ENCODE data around the gene SUPT4H1.
A peak's percentile ranks its signal among the peaks of the same experiment; 100 is the strongest.

The SUPT4H1 gene

DNA sequence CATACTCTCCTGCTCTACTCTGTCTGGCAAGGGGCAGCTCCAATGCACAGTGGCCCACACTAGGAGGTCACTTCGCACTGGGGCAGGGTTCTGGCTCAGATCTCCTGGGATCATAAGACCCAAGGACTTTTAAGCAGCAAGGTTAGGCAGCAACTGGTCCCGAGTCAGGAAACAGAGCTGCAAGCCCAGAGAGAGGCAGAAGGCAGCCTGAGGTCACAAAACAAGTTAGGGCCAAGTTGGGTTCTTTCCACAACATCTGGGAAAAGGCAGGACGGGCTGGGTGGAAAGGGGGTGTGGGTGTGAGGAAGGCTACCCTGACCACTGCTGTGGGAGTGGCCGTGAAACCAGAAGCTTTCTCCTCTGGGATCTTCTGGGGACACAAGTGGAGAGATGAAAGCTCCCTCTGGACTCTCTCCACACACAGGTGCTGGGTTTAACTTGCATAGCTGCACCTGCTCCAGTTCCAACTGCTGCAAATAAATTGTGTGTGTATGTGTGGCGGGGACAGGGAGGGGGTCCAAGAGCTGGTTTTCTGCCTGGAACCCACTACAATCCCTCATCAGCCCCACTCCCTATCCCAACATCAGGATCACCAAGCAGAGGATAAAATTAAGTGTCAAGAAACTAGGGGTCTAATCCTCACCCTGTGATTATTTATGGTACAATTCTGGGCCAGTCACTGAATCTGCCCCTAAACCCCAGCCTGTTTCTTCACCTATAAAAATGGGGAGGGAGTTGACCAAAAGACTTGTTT is 15.4 kb downstream of the SUPT4H1 start:
- Histone ChIP-seq H3K4me3 (ENCODE audit: low read depth in 1 of 5, low read length in 5 of 5) (peak overlapping the region in 3 of 5 donors; percentile 6 to 37 (median 23)), H3K27ac (ENCODE audit: low read depth, low read length) (peak overlapping the region; percentile 37), H3K9me3 (ENCODE audit: control insufficient read depth in 5 of 5, low read length in 5 of 5) (no peaks in the 10 kb centered on the region), H3K36me3 (ENCODE audit: control insufficient read depth in 5 of 5, insufficient read depth in 5 of 5, low read length in 5 of 5) (no peaks in the 10 kb centered on the region), H3K4me1 (ENCODE audit: control insufficient read depth in 5 of 5, insufficient read depth in 5 of 5, low read length in 5 of 5) (peaks cover 0 to 59% (median 24%) of the 10 kb centered on the region in 5 donors), H3K9ac (ENCODE audit: low read length in 5 of 5) (peak overlapping the region in 2 of 5 donors; percentile 60), H3K27me3 (ENCODE audit: control insufficient read depth in 5 of 5, insufficient read depth in 4 of 5, low read length in 5 of 5) (peaks cover 6 to 13% (median 10%) of the 10 kb centered on the region in 5 donors)

DNA sequence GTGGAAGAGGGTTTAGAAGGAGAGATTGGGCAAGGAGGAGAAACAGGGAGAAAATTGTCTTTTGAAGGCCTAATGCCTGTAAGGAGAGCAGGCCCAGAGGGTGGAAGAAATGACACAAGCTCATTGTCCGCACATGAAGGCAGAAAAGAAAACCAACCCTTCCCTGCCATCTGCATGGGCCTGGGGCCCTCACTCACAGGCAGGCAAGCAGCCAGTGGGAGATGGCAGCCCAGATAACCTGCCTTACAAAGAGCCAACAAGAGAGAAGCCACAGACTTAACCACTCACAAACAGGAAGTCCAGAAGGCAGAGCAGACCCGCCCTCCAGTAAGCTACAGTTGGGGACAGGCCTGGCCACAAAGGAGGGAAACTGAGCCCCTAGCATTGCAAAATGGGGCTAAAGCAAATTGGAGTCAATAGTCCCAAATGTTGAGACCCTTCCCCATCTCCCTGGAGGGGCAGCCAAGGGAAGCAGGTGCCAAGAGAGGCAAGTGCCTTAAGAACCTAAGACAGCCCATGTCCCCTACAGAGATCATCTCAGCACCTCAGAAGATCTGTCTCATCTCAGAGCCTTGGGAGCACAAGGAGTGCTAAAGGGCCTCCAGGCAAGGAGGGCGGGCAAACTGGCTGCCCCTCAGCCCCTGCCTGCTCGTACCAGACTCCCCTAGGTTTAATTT is 16.1 kb downstream of the SUPT4H1 start:
- H3K4me1 ChIP-seq (ENCODE audit: control insufficient read depth in 5 of 5, insufficient read depth in 5 of 5, low read length in 5 of 5), result peaks cover 0 to 59% (median 24%) of the 10 kb centered on the region in 5 donors
- no peaks in the 10 kb centered on the region for H3K36me3 ChIP-seq (ENCODE audit: control insufficient read depth in 5 of 5, insufficient read depth in 5 of 5, low read length in 5 of 5)
- H3K4me3 ChIP-seq (ENCODE audit: low read depth in 1 of 5, low read length in 5 of 5), result peak overlapping the region in 1 of 5 donors; percentile 18
- H3K9me3 ChIP-seq (ENCODE audit: control insufficient read depth in 5 of 5, low read length in 5 of 5), result no peaks in the 10 kb centered on the region
- peak overlapping the region; percentile 37 for H3K27ac ChIP-seq (ENCODE audit: low read depth, low read length)
- peaks cover 6 to 13% (median 12%) of the 10 kb centered on the region in 5 donors for H3K27me3 ChIP-seq (ENCODE audit: control insufficient read depth in 5 of 5, insufficient read depth in 4 of 5, low read length in 5 of 5)
- peak overlapping the region in 2 of 5 donors; percentile 60 for H3K9ac ChIP-seq (ENCODE audit: low read length in 5 of 5)

GRCh38 chr17:58335061-58335731 is 16.8 kb downstream of the SUPT4H1 start:
- Histone ChIP-seq H3K9me3 (ENCODE audit: control insufficient read depth in 5 of 5, low read length in 5 of 5) (no peaks in the 10 kb centered on the region), H3K9ac (ENCODE audit: low read length in 5 of 5) (no peak overlapping the region), H3K27ac (ENCODE audit: low read depth, low read length) (no peak overlapping the region), H3K36me3 (ENCODE audit: control insufficient read depth in 5 of 5, insufficient read depth in 5 of 5, low read length in 5 of 5) (no peaks in the 10 kb centered on the region), H3K4me1 (ENCODE audit: control insufficient read depth in 5 of 5, insufficient read depth in 5 of 5, low read length in 5 of 5) (peaks cover 0 to 58% (median 24%) of the 10 kb centered on the region in 5 donors), H3K4me3 (ENCODE audit: low read depth in 1 of 5, low read length in 5 of 5) (peak overlapping the region in 1 of 5 donors; percentile 18), H3K27me3 (ENCODE audit: control insufficient read depth in 5 of 5, insufficient read depth in 4 of 5, low read length in 5 of 5) (peaks cover 6 to 13% (median 13%) of the 10 kb centered on the region in 5 donors)

- H3K4me1 ChIP-seq (ENCODE audit: control insufficient read depth in 5 of 5, insufficient read depth in 5 of 5, low read length in 5 of 5), result peaks cover 0 to 55% (median 24%) of the 10 kb centered on the region in 5 donors
- no peak overlapping the region for H3K4me3 ChIP-seq (ENCODE audit: low read depth in 1 of 5, low read length in 5 of 5)
- H3K27ac ChIP-seq (ENCODE audit: low read depth, low read length), result no peak overlapping the region
These were observed 17.3 kb downstream of the SUPT4H1 start for GRCh38 chr17:58334661-58335060.

GRCh38 chr17:58334256-58334655 is 17.7 kb downstream of the SUPT4H1 start:
- no peak overlapping the region for H3K4me3 ChIP-seq (ENCODE audit: low read depth in 1 of 5, low read length in 5 of 5)

More at GRCh38 chr17:58334661-58335060, 17.3 kb downstream of the SUPT4H1 start:
- Histone ChIP-seq H3K9ac (ENCODE audit: low read length in 5 of 5) (no peak overlapping the region), H3K27me3 (ENCODE audit: control insufficient read depth in 5 of 5, insufficient read depth in 4 of 5, low read length in 5 of 5) (peaks cover 7 to 13% (median 13%) of the 10 kb centered on the region in 5 donors), H3K9me3 (ENCODE audit: control insufficient read depth in 5 of 5, low read length in 5 of 5) (no peaks in the 10 kb centered on the region), H3K36me3 (ENCODE audit: control insufficient read depth in 5 of 5, insufficient read depth in 5 of 5, low read length in 5 of 5) (no peaks in the 10 kb centered on the region)

GRCh38 chr17:58333736-58334207 is 18.2 kb downstream of the SUPT4H1 start:
- Histone ChIP-seq H3K9me3 (ENCODE audit: control insufficient read depth in 5 of 5, low read length in 5 of 5) (no peaks in the 10 kb centered on the region), H3K4me1 (ENCODE audit: control insufficient read depth in 5 of 5, insufficient read depth in 5 of 5, low read length in 5 of 5) (peaks cover 0 to 56% (median 25%) of the 10 kb centered on the region in 5 donors), H3K27ac (ENCODE audit: low read depth, low read length) (no peak overlapping the region), H3K36me3 (ENCODE audit: control insufficient read depth in 5 of 5, insufficient read depth in 5 of 5, low read length in 5 of 5) (no peaks in the 10 kb centered on the region), H3K27me3 (ENCODE audit: control insufficient read depth in 5 of 5, insufficient read depth in 4 of 5, low read length in 5 of 5) (peaks cover 14 to 21% (median 16%) of the 10 kb centered on the region in 5 donors), H3K9ac (ENCODE audit: low read length in 5 of 5) (no peak overlapping the region), H3K4me3 (ENCODE audit: low read depth in 1 of 5, low read length in 5 of 5) (peak overlapping the region in 1 of 5 donors; percentile 6)

More at GRCh38 chr17:58334256-58334655, 17.7 kb downstream of the SUPT4H1 start:
- H3K9ac ChIP-seq (ENCODE audit: low read length in 5 of 5), result no peak overlapping the region
- no peak overlapping the region for H3K27ac ChIP-seq (ENCODE audit: low read depth, low read length)
- no peaks in the 10 kb centered on the region for H3K36me3 ChIP-seq (ENCODE audit: control insufficient read depth in 5 of 5, insufficient read depth in 5 of 5, low read length in 5 of 5)
- H3K4me1 ChIP-seq (ENCODE audit: control insufficient read depth in 5 of 5, insufficient read depth in 5 of 5, low read length in 5 of 5), result peaks cover 0 to 56% (median 25%) of the 10 kb centered on the region in 5 donors
- H3K9me3 ChIP-seq (ENCODE audit: control insufficient read depth in 5 of 5, low read length in 5 of 5), result no peaks in the 10 kb centered on the region
- H3K27me3 ChIP-seq (ENCODE audit: control insufficient read depth in 5 of 5, insufficient read depth in 4 of 5, low read length in 5 of 5), result peaks cover 11 to 16% (median 13%) of the 10 kb centered on the region in 5 donors

DNA sequence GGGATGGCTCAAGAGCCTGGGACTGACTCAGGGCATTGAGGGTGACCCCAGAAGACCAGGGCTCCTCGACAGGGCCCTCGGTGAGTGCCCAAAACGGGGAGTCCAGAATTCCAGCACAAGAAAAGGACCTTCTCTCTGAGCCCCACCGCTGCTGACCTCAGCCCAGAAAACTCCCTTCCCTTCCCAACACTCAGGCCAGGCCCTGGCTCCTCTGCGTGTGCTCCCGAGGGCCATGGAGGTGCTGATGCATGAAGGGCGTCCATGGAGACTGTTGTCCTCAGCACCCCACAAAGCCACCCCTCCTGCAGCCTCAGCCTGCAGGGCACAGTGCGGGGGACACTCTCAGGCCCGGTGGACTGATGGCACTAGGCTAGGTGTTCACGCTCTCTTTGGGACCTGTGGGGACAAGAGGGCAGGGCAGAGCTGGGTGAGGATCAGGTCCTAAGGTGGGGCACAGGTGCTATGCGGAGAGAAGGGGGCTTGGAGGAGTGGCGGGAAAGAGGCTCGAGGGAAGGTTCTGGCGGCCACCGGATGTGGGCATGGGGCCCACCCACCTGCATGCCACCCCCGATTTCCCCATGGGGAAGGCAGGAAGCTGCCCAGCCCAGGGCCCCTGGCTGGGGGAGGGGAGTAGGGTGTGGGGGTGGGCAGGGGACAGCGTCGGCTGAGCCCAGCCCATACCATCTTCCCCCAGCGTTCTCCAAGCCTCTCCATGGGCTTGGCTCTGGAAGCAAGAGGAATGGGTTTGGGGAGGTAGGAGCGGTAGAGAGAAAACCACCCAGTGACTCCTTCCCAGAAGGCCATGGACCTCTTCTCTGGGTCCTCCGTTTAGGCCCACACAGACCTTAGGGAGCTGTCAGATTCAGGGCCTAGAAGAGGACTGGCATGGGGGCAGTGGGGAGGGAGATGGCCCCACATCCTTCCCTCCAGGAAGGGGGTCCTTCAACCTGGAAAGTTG is 18.9 kb downstream of the SUPT4H1 start:
- Histone ChIP-seq H3K9me3 (ENCODE audit: control insufficient read depth in 5 of 5, low read length in 5 of 5) (no peaks in the 10 kb centered on the region), H3K27me3 (ENCODE audit: control insufficient read depth in 5 of 5, insufficient read depth in 4 of 5, low read length in 5 of 5) (peaks cover 17 to 28% (median 20%) of the 10 kb centered on the region in 5 donors), H3K9ac (ENCODE audit: low read length in 5 of 5) (peak overlapping the region in 3 of 5 donors; percentile 3 to 51 (median 38)), H3K4me3 (ENCODE audit: low read depth in 1 of 5, low read length in 5 of 5) (peak overlapping the region in 4 of 5 donors; percentile 3 to 65 (median 39)), H3K36me3 (ENCODE audit: control insufficient read depth in 5 of 5, insufficient read depth in 5 of 5, low read length in 5 of 5) (no peaks in the 10 kb centered on the region), H3K27ac (ENCODE audit: low read depth, low read length) (no peak overlapping the region), H3K4me1 (ENCODE audit: control insufficient read depth in 5 of 5, insufficient read depth in 5 of 5, low read length in 5 of 5) (peaks cover 0 to 55% (median 21%) of the 10 kb centered on the region in 5 donors)

DNA sequence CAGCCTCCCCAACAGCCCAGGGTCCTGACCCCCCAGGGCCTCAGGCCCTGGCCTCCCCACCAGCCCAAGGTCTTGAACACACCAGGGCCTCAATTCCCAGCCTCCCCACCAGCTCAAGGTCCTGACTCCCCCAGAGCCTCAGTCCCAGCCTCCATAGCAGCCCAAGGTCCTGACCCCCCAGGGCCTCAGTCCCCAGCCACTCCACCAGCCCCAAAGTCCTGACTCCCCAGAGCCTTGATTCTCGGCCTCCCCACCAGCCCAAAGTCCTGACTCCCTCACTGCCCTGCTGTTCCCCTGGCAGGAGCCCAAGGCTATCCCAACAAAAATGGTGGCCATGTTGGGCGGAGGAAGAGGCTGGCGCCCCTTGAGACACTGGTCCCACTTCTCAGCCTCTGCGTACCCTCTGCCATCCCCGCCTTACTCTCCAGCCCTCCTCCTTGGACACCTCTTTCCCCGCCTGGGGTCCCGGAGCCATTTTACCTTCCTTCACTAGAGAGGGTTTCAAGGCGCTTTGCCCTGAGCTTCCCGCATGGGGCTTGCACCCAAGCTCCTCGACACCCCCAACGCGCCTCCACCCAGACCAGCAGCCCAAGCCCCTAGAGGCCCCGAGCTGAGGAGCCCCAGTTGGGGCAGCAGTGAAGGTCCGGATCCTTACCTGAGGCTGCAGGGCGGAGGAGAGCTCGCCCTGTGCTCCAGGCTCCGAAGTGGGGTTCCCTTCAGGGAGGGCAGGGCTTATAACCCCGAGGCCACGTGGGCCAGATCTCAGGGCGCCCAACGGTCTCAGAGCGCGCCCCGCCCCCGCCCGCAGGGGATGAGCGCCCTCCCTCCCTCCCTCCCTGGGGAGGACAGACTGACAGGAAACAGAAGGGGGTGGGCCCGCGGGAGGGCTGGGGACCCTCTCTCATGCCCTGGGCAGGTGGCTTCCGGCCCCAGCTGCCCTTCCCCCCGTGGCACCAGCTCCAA is 19.9 kb downstream of the SUPT4H1 start:
- H3K4me3 ChIP-seq (ENCODE audit: low read depth in 1 of 5, low read length in 5 of 5), result peak overlapping the region; percentile 58 to 75 (median 65)
- H3K4me1 ChIP-seq (ENCODE audit: control insufficient read depth in 5 of 5, insufficient read depth in 5 of 5, low read length in 5 of 5), result peaks cover 0 to 52% (median 16%) of the 10 kb centered on the region in 5 donors
- H3K36me3 ChIP-seq (ENCODE audit: control insufficient read depth in 5 of 5, insufficient read depth in 5 of 5, low read length in 5 of 5), result no peaks in the 10 kb centered on the region
- no peaks in the 10 kb centered on the region for H3K9me3 ChIP-seq (ENCODE audit: control insufficient read depth in 5 of 5, low read length in 5 of 5)
- H3K27me3 ChIP-seq (ENCODE audit: control insufficient read depth in 5 of 5, insufficient read depth in 4 of 5, low read length in 5 of 5), result peaks cover 22 to 30% (median 25%) of the 10 kb centered on the region in 5 donors
- H3K9ac ChIP-seq (ENCODE audit: low read length in 5 of 5), result peak overlapping the region in 4 of 5 donors; percentile 57 to 75 (median 67)
- H3K27ac ChIP-seq (ENCODE audit: low read depth, low read length), result peak overlapping the region; percentile 57

All from subcutaneous abdominal adipose tissue (tissue), 5 donors.